Activated B cell treated with CpG ODN at 0.5 μM for 24 hours (primary cell): ENCODE data around the gene KCNAB2. TPM values are rescaled to one million over a fixed set of nuclear protein-coding genes. Genes with fewer than 3 reads are reported as not detected.
A peak's percentile ranks its signal among the peaks of the same experiment; 100 is the strongest.

Experiments used
- ATAC-seq: fragments of 200-7000 bp; cut with Tn5 transposase; one replicate; pipeline ENCODE4 v1.10.0; 2021; ENCODE audit warnings: low read depth, mild to moderate bottlenecking, moderate library complexity
- CTCF ChIA-PET: fragments of 350-600 bp; sonication (Branson Sonifier 250); formaldehyde crosslinking; loops from one replicate; lab custom pipeline; 2021; ENCODE audit warnings: antibody characterized with exemption; lab: Charles Lee
- POLR2A ChIA-PET: fragments of 350-600 bp; sonication (Branson Sonifier 250); formaldehyde crosslinking; loops from one replicate; lab custom pipeline; 2021; ENCODE audit warnings: antibody characterized with exemption; lab: Charles Lee
- DNase-seq: peaks from one replicate; pipeline ENCODE4 v3.0.0; 2022
- H3K27ac Mint-ChIP-seq: one replicate; pipeline ENCODE4 v1.8.0; 2020; ENCODE audit warnings: mixed read lengths
- H3K27me3 Mint-ChIP-seq: one replicate; pipeline ENCODE4 v1.8.0; 2021; ENCODE audit warnings: mixed read lengths
- H3K36me3 Mint-ChIP-seq: one replicate; pipeline ENCODE4 v1.8.0; 2021; ENCODE audit warnings: low read depth, mixed read lengths
- H3K4me1 Mint-ChIP-seq: one replicate; pipeline ENCODE4 v1.8.0; 2021; ENCODE audit warnings: mixed read lengths
- H3K4me3 Mint-ChIP-seq: one replicate; pipeline ENCODE4 v1.8.0; 2020; ENCODE audit warnings: mild to moderate bottlenecking, mixed read lengths
- H3K9me3 Mint-ChIP-seq: one replicate; pipeline ENCODE4 v1.8.0; 2020; ENCODE audit warnings: mixed read lengths
- CTCF ChIP-seq: fragments of 200-600 bp; IDR thresholded peaks from one replicate; pipeline ENCODE4 v1.8.0; 2022; ENCODE audit warnings: antibody characterized with exemption, mild to moderate bottlenecking
- intact Hi-C: fragments of 100-400 bp; cut with micrococcal nuclease; formaldehyde crosslinking; loops from one replicate; pipeline ENCODE4 v1.15.1; 2024
- total RNA-seq: library from RNA; stranded (reverse); gene quantifications from 2 replicates; pipeline ENCODE4 v1.2.3, GENCODE V29; 2022

The KCNAB2 gene
- total RNA-seq, 1 donor from 2014 or later = 121 TPM

GRCh38 chr1:6030547-6031261 lies 15.0 kb upstream of the KCNAB2 start:
- ATAC-seq = no peak
- H3K36me3 Mint-ChIP-seq = peaks cover 31% of the 10 kb centered on the region
- H3K9me3 Mint-ChIP-seq = no peaks in the 10 kb centered on the region
- ChIA-PET POLR2A (interaction anchor here (0.7 to 1.3 kb wide), 2 partner anchors 38 to 161 kb away, joined by 4 read pairs; partner anchors contain the start of gene NPHP4), CTCF (no interaction called here)
- peaks cover 80% of the 10 kb centered on the region for H3K4me1 Mint-ChIP-seq
- DNase-seq = no peak
- H3K27me3 Mint-ChIP-seq = no peaks in the 10 kb centered on the region
- intact Hi-C loops = no loop called here
- H3K27ac Mint-ChIP-seq = no peak overlapping the region
- H3K4me3 Mint-ChIP-seq = peak overlapping the region; percentile 6
- TF ChIP-seq CTCF = no peak

- Mint-ChIP-seq H3K9me3 (no peaks in the 10 kb centered on the region), H3K4me1 (peaks cover 75% of the 10 kb centered on the region), H3K27me3 (no peaks in the 10 kb centered on the region), H3K4me3 (no peak overlapping the region), H3K36me3 (peaks cover 40% of the 10 kb centered on the region), H3K27ac (no peak overlapping the region)
- DNase-seq (no peak), ATAC-seq (no peak)
- ChIA-PET POLR2A (no interaction called here), CTCF (no interaction called here)
- intact Hi-C loops = no loop called here
- TF ChIP-seq CTCF = no peak
These were observed 12.6 kb upstream of the KCNAB2 start for GRCh38 chr1:6033124-6033523.

GRCh38 chr1:6033986-6034749 lies 11.5 kb upstream of the KCNAB2 start:
- H3K27ac Mint-ChIP-seq = no peak overlapping the region
- CTCF ChIA-PET = no interaction called here
- H3K36me3 Mint-ChIP-seq = peaks cover 36% of the 10 kb centered on the region
- no peaks in the 10 kb centered on the region for H3K27me3 Mint-ChIP-seq
- ATAC-seq (no peak), DNase-seq (no peak)
- no peak for TF ChIP-seq CTCF
- no peak overlapping the region for H3K4me3 Mint-ChIP-seq
- intact Hi-C loops = no loop called here
- POLR2A ChIA-PET = no interaction called here
- no peaks in the 10 kb centered on the region for H3K9me3 Mint-ChIP-seq
- H3K4me1 Mint-ChIP-seq = peaks cover 68% of the 10 kb centered on the region

GRCh38 chr1:6034750-6035096 lies 11.0 kb upstream of the KCNAB2 start:
- H3K36me3 Mint-ChIP-seq = peaks cover 33% of the 10 kb centered on the region
- POLR2A ChIA-PET = no interaction called here
- intact Hi-C loops = no loop called here
- DNase-seq (no peak), ATAC-seq (no peak)
- no peaks in the 10 kb centered on the region for H3K9me3 Mint-ChIP-seq
- CTCF ChIA-PET = no interaction called here
- peaks cover 62% of the 10 kb centered on the region for H3K4me1 Mint-ChIP-seq
- no peak overlapping the region for H3K27ac Mint-ChIP-seq
- H3K4me3 Mint-ChIP-seq = no peak overlapping the region
- no peaks in the 10 kb centered on the region for H3K27me3 Mint-ChIP-seq
- no peak for TF ChIP-seq CTCF

GRCh38 chr1:6035303-6035702 lies 10.4 kb upstream of the KCNAB2 start:
- intact Hi-C loops = no loop called here
- TF ChIP-seq CTCF = no peak
- no peak overlapping the region for H3K4me3 Mint-ChIP-seq
- CTCF ChIA-PET = no interaction called here
- POLR2A ChIA-PET = interaction anchor here (0.6 kb wide), 1 partner anchor 33 kb away, joined by 3 read pairs; no protein-coding TSS in a partner anchor
- H3K9me3 Mint-ChIP-seq = no peaks in the 10 kb centered on the region
- ATAC-seq (no peak), DNase-seq (no peak)
- H3K27me3 Mint-ChIP-seq = no peaks in the 10 kb centered on the region
- no peak overlapping the region for H3K27ac Mint-ChIP-seq
- peaks cover 31% of the 10 kb centered on the region for H3K36me3 Mint-ChIP-seq
- peaks cover 57% of the 10 kb centered on the region for H3K4me1 Mint-ChIP-seq
